Suprapubic skin (tissue), 3 donors: ENCODE results near the gene PARD3B.

Experiments
- EP300 ChIP-seq: sonication (generic); formaldehyde crosslinking; IDR thresholded peaks from one replicate; pipeline ENCODE4 v1.6.1; 2017; ENCODE audit warnings: antibody characterized with exemption
- POLR2A ChIP-seq, 2 donors: fragments of 450-650 bp; IDR thresholded peaks; one replicate each; pipeline ENCODE4 v1.6.1; 2017; ENCODE audit warnings: antibody characterized with exemption in 2 of 2, mild to moderate bottlenecking in 2 of 2, moderate library complexity in 2 of 2
- TF ChIP-seq, protein P1 (sequence below), 2 donors: fragments of 200-600 bp in 1 of 2; fragments of 450-650 bp in 1 of 2; sonication (generic) in 1 of 2; IDR thresholded peaks; one replicate each; pipeline ENCODE4 v1.5.1; 2016 to 2019; ENCODE audit warnings: antibody characterized with exemption in 2 of 2, mild to moderate bottlenecking in 1 of 2, moderate library complexity in 1 of 2

GRCh38 chr2:205375461-205376448 lies 830.5 kb downstream of the PARD3B start:
- TF ChIP-seq, protein P1, sequence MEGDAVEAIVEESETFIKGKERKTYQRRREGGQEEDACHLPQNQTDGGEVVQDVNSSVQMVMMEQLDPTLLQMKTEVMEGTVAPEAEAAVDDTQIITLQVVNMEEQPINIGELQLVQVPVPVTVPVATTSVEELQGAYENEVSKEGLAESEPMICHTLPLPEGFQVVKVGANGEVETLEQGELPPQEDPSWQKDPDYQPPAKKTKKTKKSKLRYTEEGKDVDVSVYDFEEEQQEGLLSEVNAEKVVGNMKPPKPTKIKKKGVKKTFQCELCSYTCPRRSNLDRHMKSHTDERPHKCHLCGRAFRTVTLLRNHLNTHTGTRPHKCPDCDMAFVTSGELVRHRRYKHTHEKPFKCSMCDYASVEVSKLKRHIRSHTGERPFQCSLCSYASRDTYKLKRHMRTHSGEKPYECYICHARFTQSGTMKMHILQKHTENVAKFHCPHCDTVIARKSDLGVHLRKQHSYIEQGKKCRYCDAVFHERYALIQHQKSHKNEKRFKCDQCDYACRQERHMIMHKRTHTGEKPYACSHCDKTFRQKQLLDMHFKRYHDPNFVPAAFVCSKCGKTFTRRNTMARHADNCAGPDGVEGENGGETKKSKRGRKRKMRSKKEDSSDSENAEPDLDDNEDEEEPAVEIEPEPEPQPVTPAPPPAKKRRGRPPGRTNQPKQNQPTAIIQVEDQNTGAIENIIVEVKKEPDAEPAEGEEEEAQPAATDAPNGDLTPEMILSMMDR (IDR thresholded peaks at IDR 0.05): no peak
- no peak for TF ChIP-seq POLR2A (IDR thresholded peaks at IDR 0.05)
- TF ChIP-seq EP300: no peak
